Activated T-helper 9 cell treated with anti-CD3 and anti-CD28 coated beads, Interleukin-2, amount 50 U/mL, for 16 hours (primary cell): Measurements from ENCODE around the gene CIDEC.
A peak's percentile ranks its signal among the peaks of the same experiment; 100 is the strongest.

ENCODE experiments used
- DNase-seq: peaks from one replicate; pipeline ENCODE4 v3.0.0-alpha.2; 2020; ENCODE audit warnings: low read depth

CIDEC gene

GRCh38 chr3:9843715-9844438 lies 36.2 kb downstream of the CIDEC start, which contains the start of gene RPUSD3:
Gene RPUSD3, minus strand, starts transcription at chr3:9844008. Its CDS starts 18 bp downstream, at chr3:9843990.
- DNase-seq: peak; percentile 93

- DNase-seq: no peak
Observed at GRCh38 chr3:9841015-9841414, 39.0 kb downstream of the CIDEC start.

GRCh38 chr3:9838856-9839255 lies 41.2 kb downstream of the CIDEC start:
- no peak for DNase-seq

- no peak for DNase-seq
Observed at GRCh38 chr3:9837701-9838582, 42.1 kb downstream of the CIDEC start.

- no peak for DNase-seq
Observed at GRCh38 chr3:9834520-9835380, 45.3 kb downstream of the CIDEC start.

GRCh38 chr3:9833078-9833477 lies 47.0 kb downstream of the CIDEC start:
- no peak for DNase-seq

GRCh38 chr3:9831253-9831652 lies 48.8 kb downstream of the CIDEC start:
- no peak for DNase-seq

- no peak for DNase-seq
Observed at GRCh38 chr3:9828801-9829755, 51.0 kb downstream of the CIDEC start.

GRCh38 chr3:9826815-9827573 lies 53.1 kb downstream of the CIDEC start:
- no peak for DNase-seq

- DNase-seq: no peak
Observed at GRCh38 chr3:9825451-9826040, 54.5 kb downstream of the CIDEC start.

GRCh38 chr3:9820946-9821345 lies 59.1 kb downstream of the CIDEC start:
- DNase-seq: no peak

GRCh38 chr3:9820543-9820942 lies 59.5 kb downstream of the CIDEC start:
- no peak for DNase-seq

- no peak for DNase-seq
Observed at GRCh38 chr3:9818666-9819335, 61.3 kb downstream of the CIDEC start.

- DNase-seq: no peak
Observed at GRCh38 chr3:9817436-9817835, 62.6 kb downstream of the CIDEC start.
